ENCODE data around the gene FBN1.

FBN1 gene

GRCh38 chr15:48462688-48463087 is 182.8 kb downstream of the FBN1 start:
- no peak for DNase-seq

- no peak for DNase-seq
Observed at GRCh38 chr15:48459571-48460442, 185.7 kb downstream of the FBN1 start.

GRCh38 chr15:48458876-48459275 is 186.6 kb downstream of the FBN1 start:
- no peak for DNase-seq

- DNase-seq = no peak
Observed at GRCh38 chr15:48456134-48456533, 189.4 kb downstream of the FBN1 start.

DNA sequence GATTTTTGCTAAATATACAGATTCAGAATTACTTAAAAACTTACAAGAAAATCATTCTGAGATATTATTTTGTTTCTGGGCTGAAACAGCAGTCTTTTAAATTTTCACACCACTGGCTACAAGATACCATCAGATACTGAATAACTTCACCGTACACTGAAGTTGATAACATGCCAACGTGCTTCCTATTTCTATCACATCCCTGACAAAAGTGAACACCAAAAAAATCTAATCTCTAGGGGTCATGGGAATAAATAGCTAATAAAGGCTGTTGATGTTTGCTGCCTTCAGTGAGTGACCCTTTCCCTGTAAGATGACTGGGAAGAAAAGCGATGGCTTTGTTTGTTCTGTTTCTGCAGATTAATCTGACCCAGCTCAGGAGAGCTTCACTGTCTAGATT is 193.8 kb downstream of the FBN1 start:
- DNase-seq = no peak

DNA sequence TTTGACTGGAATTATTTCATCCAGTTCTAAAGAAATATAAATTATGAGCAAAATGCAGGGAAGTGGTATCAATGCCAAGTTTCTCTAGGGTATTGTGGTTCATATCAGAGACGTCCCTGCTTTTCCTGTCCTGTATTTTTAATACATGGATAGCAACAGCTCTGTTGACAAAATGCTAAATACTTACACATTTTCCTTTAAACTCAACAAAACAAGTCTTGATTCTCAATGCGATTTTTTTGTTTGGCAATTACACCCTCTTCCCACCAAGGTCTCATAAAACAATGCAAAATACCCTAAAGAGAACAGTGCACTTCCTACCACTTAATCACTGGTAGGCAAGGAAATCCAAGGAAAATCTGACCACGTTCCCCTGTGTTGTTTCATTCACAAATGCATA is 194.3 kb downstream of the FBN1 start:
- DNase-seq = no peak

- no peak for DNase-seq
Observed at GRCh38 chr15:48449734-48450133, 195.8 kb downstream of the FBN1 start.

DNA sequence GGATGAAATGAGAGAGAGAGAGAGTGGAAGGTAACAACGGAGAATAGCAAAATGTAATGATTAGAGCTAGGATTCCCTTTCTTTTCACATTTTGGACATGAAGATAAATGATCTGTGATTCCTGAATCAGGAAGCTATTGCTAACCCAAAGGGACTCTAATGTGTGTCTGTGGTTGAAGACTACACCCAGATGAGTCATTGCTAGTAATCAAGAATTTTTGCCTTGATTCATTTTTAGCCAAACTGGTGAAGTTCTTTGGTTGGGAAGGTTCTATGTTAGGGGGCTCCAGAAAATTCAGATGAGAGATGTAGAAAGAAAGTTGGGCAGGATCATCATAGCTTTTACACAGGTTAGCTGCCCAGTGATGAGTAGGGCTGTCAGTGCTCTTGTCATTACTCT is 197.9 kb downstream of the FBN1 start:
- no peak for DNase-seq

DNA sequence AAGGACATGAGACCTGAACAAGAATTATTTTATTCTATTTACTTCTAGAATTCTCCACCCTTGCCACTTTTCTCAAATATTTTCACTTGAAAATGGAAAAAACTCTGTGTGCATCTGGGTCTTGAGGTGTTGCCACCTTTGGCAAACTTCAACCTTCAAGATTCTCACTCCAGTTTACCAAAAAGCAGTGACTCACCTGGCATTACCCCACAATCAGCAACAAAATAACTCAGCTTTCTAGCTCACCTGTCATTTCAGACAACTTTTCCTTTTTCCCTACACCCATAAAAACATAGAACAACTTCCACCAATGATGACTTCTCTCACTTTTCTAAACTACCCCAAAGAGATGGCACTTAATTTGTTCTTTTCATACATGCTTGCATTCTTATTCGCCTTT is 198.5 kb downstream of the FBN1 start:
- DNase-seq = no peak

- DNase-seq = no peak
Observed at GRCh38 chr15:48442011-48442410, 203.5 kb downstream of the FBN1 start.

GRCh38 chr15:48440084-48440483 is 205.4 kb downstream of the FBN1 start:
- peak; percentile 10 for DNase-seq

- no peak for DNase-seq
Observed at GRCh38 chr15:48437178-48437577, 208.3 kb downstream of the FBN1 start.

DNA sequence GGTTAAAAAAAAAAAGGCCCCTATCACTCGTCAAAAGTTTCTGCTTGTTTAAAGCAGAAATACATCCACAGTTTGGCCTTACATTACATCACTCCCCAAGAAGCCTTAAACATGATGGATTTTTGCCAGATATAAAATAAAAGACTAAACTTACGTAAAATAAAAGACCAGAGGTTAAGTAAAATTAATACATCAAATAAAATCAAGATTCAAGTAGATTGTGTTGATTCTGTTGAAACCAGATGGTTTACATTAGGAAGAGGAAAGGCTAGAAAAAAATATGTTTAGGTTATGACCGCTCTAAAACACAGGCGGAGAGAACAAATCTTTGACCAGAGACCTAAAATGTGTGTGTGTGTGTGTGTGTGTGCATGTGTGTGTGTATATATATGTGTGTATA is 210.2 kb downstream of the FBN1 start:
- no peak for DNase-seq

DNA sequence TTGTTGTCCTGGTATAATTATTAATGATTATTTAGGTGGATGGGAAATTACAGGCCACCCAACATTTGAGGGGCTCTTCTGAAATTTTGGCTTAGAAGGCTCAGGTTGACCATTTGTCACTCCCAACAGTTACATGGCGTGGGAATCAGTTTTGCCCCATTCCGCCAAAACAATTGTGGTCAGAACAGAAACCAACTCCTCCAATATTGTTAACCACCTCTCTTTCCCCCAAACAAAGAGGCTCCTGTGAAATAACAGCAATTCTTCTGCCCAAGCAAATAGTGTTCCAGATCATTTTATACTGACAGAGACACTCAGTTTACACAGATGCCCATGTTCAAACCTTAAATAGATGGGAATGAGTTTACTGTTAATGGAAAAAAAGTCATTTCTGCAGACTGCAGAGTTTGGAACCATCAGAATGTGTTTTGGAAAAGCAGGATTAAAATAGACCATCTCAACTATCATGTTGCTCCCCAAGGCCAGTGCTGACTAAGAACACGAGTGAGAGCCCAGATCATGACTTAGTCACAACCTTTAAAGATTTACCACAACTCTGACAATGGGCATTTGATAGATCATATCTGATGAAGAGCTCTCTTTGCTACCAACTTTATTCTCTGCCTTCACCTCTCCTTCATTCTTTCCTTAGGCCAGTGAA is 212.2 kb downstream of the FBN1 start:
- DNase-seq = no peak

- no peak for DNase-seq
Observed at GRCh38 chr15:48432688-48433087, 212.8 kb downstream of the FBN1 start.

- no peak for DNase-seq
Observed at GRCh38 chr15:48427960-48428547, 217.5 kb downstream of the FBN1 start.

DNA sequence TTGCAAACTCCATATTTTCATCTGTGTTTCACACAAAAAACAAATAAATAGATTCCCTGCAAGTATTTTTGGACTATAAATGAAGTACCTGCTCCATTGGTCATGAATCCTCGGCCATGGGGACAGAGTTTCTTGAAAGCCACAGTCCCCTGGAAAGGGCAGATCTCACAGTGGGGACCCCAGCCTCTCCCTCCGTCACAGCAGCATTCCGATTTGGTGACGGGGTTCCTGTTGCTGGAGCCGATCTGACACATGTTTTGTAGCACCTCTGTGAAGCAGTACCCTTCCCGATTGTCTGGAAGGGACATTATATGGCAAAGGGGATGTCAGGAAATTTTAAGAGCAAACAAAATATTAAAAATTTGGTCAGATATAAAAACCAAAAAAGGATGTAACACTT is 218.0 kb downstream of the FBN1 start:
- no peak for DNase-seq

DNA sequence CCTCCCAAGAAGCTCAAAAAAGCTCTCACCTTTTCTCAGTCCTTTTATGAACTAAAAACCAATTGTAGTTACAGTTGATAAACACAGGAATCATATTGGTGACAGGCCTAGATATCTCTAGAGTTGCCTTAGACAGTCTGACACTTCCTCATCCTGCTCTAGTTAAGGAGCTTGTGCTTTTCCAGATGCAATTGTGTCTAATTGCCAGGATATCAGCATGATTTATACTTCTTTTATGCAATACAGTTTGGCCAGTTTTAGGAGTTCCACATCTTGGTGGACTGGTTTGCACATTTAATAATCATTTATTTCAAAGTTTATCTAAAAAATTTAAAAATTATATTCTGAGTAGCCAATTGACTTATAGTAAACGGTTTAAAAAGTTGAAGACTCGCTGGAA is 218.6 kb downstream of the FBN1 start:
- DNase-seq = no peak

- no peak for DNase-seq
Observed at GRCh38 chr15:48426044-48426443, 219.5 kb downstream of the FBN1 start.

DNA sequence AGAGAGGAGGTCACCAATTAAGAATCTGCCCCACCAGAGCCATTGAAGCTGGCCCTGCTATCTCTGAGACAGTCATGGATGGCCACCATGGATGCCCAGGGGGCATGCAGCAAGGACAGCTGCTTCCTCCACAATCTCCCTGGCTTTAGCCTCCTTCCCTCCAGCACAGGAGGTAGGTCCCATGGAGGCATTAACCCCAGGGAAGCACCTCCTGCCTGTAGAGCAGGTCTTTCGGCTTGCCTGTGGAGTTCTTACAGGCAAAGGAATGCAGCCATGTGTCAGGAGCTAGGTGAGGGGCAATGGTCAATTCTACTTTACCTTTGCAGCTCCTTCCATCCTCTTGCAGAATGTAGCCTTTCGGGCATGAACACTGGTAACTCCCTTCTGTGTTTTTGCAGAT is 220.5 kb downstream of the FBN1 start:
- no peak for DNase-seq

DNA sequence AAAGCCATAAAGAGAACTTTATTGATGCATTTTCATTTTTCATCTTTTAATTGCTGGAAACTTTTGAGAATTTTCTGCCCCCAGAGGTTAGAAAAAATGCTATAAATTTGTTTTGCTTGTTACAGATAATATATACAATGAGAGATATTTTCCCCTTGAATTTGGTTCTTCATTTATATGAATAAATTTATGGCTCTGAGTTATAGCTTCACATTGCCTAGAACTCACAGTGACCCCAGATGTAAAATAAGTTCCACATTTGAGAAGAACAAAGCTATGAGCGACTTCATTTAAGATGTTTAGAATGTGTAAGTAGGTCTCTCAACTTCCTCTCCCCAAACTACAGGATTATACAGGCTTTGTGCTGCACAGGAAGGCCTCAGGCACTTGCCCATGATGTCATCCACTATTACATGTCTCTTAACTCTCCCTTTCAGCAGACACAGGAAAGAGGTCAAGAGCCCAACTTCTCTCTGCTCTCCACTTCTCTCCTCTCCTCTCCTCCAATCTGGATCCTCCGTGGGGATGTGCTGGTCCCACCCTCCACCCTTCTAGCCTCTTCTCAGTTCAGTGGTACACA is 221.5 kb downstream of the FBN1 start:
- no peak for DNase-seq

DNA sequence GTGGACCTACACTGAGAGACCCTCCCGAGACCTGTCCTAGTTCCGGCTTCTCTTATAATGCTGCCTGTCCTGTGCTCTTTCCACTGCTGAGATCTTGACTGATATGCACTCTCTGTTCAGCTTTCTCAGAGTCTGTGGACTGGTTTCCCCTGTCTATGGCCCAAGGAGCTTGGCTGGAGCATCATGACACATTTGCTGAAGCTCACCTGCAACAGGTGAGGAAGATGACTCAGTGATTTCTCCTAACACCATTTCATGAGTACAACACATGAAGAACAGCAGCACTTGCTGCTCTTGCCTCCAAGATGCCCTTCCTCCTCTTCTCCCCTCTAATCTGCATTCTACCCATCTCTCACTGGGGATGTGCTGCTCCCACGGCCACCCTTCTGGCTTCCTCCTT is 222.2 kb downstream of the FBN1 start:
- DNase-seq = no peak

DNA sequence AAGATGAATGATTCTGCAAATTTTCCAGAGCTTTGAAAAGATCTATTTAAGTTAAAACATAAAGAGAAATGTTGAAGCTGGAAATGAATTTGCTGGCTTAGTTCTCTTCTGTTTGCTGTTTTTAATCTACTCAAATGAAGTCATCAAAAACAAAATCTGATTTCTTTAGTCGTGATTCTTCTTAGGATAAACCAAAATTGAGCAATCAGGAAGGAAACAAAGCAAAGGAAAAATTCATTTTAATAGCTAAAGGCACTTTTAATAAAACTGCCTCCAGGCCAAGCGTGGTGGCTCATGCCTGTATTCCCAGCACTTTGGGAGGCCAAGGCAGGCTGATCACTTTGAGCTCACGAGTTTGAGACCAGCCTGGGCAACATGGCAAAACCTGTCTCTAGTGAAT is 223.1 kb downstream of the FBN1 start:
- no peak for DNase-seq

- no peak for DNase-seq
Observed at GRCh38 chr15:48421362-48421761, 224.1 kb downstream of the FBN1 start.

Measured in NCI-H82 (cell line).